Measurements from ENCODE around the gene PLEKHA3.

DNA sequence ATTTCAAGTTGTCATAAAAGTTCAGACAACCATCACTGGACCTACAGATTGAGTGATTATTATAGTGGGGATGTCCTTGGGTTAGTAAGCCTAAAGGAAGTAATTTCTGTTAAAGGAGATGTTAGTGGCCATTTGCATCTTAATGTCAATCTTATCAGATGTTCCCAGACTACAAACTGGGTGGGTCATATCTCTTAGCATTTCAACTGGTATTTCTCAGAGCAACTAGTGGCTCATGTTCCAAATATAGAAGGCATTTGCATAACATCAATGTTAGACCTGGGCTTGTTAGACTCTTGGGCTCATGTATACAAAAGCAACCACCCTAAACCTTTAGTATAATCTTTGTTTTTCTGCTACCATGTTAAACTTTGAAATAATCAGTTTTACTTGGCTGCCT is 17.9 kb downstream of the PLEKHA3 start:
- TF ChIP-seq, protein P1, sequence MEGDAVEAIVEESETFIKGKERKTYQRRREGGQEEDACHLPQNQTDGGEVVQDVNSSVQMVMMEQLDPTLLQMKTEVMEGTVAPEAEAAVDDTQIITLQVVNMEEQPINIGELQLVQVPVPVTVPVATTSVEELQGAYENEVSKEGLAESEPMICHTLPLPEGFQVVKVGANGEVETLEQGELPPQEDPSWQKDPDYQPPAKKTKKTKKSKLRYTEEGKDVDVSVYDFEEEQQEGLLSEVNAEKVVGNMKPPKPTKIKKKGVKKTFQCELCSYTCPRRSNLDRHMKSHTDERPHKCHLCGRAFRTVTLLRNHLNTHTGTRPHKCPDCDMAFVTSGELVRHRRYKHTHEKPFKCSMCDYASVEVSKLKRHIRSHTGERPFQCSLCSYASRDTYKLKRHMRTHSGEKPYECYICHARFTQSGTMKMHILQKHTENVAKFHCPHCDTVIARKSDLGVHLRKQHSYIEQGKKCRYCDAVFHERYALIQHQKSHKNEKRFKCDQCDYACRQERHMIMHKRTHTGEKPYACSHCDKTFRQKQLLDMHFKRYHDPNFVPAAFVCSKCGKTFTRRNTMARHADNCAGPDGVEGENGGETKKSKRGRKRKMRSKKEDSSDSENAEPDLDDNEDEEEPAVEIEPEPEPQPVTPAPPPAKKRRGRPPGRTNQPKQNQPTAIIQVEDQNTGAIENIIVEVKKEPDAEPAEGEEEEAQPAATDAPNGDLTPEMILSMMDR (IDR thresholded peaks at IDR 0.05; ENCODE audit: low read length): no peak
- no peak for TF ChIP-seq EZH2 (IDR thresholded peaks at IDR 0.05; ENCODE audit: borderline replicate concordance, low read length)

Measured in OCI-LY1 (cell line).